CD14-positive monocyte (primary cell): ENCODE measurements around the gene MKKS. TPM values are rescaled to one million over a fixed set of nuclear protein-coding genes. Genes with fewer than 3 reads are reported as not detected.

Experiments
- DNase-seq, 3 donors: peaks; one replicate each; pipeline ENCODE4 v3.0.0-alpha.2; 2011 to 2022
- H2AFZ ChIP-seq: 2 replicates; pipeline ENCODE4 v1.6.0; 2012; ENCODE audit warnings: mild to moderate bottlenecking, low read depth, low read length, inconsistent platforms; ENCODE audit not compliant: insufficient read depth, poor library complexity, severe bottlenecking
- H3K27ac ChIP-seq, 2 donors: 1 replicate in 1 of 2; 2 replicates in 1 of 2; pipeline ENCODE4 v1.5.1; 2012 to 2013; ENCODE audit warnings: low read length in 2 of 2, control low read depth in 1 of 2, inconsistent platforms in 1 of 2, low read depth in 1 of 2, mild to moderate bottlenecking in 1 of 2
- H3K27me3 ChIP-seq, 2 donors: one replicate each; pipeline versions ENCODE4 v1.6.0 to v1.6.1; 2011 to 2013; ENCODE audit warnings: low read length in 2 of 2; ENCODE audit not compliant: control insufficient read depth in 2 of 2, insufficient read depth in 2 of 2
- H3K36me3 ChIP-seq, 2 donors: replicated peaks in 1 of 2; 1 replicate in 1 of 2; 2 replicates in 1 of 2; pipeline versions ENCODE4 v1.5.1 to v1.6.1; 2012 to 2013; ENCODE audit warnings: low read length in 2 of 2, control low read depth in 1 of 2, inconsistent platforms in 1 of 2, mild to moderate bottlenecking in 1 of 2; ENCODE audit not compliant: insufficient read depth in 2 of 2, control insufficient read depth in 1 of 2
- H3K4me1 ChIP-seq, 2 donors: 1 replicate in 1 of 2; 2 replicates in 1 of 2; pipeline versions ENCODE4 v1.5.1 to v1.6.1; 2012 to 2013; ENCODE audit warnings: low read length in 2 of 2, control low read depth in 1 of 2, inconsistent platforms in 1 of 2, mild to moderate bottlenecking in 1 of 2, moderate library complexity in 1 of 2; ENCODE audit not compliant: insufficient read depth in 2 of 2, control insufficient read depth in 1 of 2
- H3K4me2 ChIP-seq: replicated peaks from 2 replicates; pipeline ENCODE3; 2012; ENCODE audit warnings: low read length, moderate library complexity, mild to moderate bottlenecking; ENCODE audit not compliant: poor library complexity, severe bottlenecking; ENCODE audit errors: extremely low read depth
- H3K4me3 ChIP-seq, 3 experiments: fragments of 200-600 bp in 1 of 3; sonication (generic) in 1 of 3; replicated peaks in 1 of 3; 1 replicate in 2 of 3; 2 replicates in 1 of 3; pipeline ENCODE4 v1.5.1; 2011 to 2013; ENCODE audit warnings: low read length in 3 of 3, mild to moderate bottlenecking in 3 of 3, control low read depth in 2 of 3, low read depth in 2 of 3, inconsistent platforms in 1 of 3, moderate library complexity in 1 of 3
- H3K79me2 ChIP-seq: 2 replicates; pipeline ENCODE4 v1.6.0; 2012; ENCODE audit warnings: mild to moderate bottlenecking, control low read depth, inconsistent platforms, low read length, moderate library complexity; ENCODE audit not compliant: insufficient read depth
- H3K9ac ChIP-seq: 2 replicates; pipeline ENCODE4 v1.6.0; 2017; ENCODE audit warnings: low read length, mild to moderate bottlenecking; ENCODE audit not compliant: insufficient read depth, poor library complexity, severe bottlenecking
- H3K9me3 ChIP-seq, 2 donors: replicated peaks in 1 of 2; 1 replicate in 1 of 2; 2 replicates in 1 of 2; pipeline versions ENCODE4 v1.5.1 to v1.6.1; 2012 to 2013; ENCODE audit warnings: low read length in 2 of 2, control low read depth in 1 of 2; ENCODE audit not compliant: control insufficient read depth in 1 of 2, insufficient read depth in 1 of 2
- H4K20me1 ChIP-seq: 2 replicates; pipeline ENCODE4 v1.6.0; 2012; ENCODE audit warnings: mild to moderate bottlenecking, low read length, control low read depth, moderate library complexity; ENCODE audit not compliant: insufficient read depth
- H3K27ac Mint-ChIP-seq, 7 donors: one replicate each; pipeline ENCODE4 v1.8.0; 2020; ENCODE audit warnings: mild to moderate bottlenecking in 7 of 7, mixed read lengths in 7 of 7, moderate library complexity in 6 of 7, inconsistent platforms in 2 of 7
- H3K27me3 Mint-ChIP-seq, 3 donors: one replicate each; pipeline ENCODE4 v1.8.0; 2021 to 2022; ENCODE audit warnings: low read depth in 3 of 3, mild to moderate bottlenecking in 3 of 3, mixed read lengths in 3 of 3, moderate library complexity in 3 of 3, inconsistent platforms in 1 of 3
- H3K36me3 Mint-ChIP-seq, 2 donors: one replicate each; pipeline ENCODE4 v1.8.0; 2020; ENCODE audit warnings: mixed read lengths in 2 of 2, inconsistent platforms in 1 of 2, mild to moderate bottlenecking in 1 of 2
- H3K4me1 Mint-ChIP-seq: one replicate; pipeline ENCODE4 v1.8.0; 2020; ENCODE audit warnings: mild to moderate bottlenecking, mixed read lengths
- H3K4me3 Mint-ChIP-seq, 2 donors: one replicate each; pipeline ENCODE4 v1.8.0; 2020; ENCODE audit warnings: mild to moderate bottlenecking in 2 of 2, mixed read lengths in 2 of 2, moderate library complexity in 1 of 2
- H3K9me3 Mint-ChIP-seq, 7 donors: one replicate each; pipeline ENCODE4 v1.8.0; 2020 to 2022; ENCODE audit warnings: mixed read lengths in 7 of 7, mild to moderate bottlenecking in 6 of 7, moderate library complexity in 6 of 7, inconsistent platforms in 2 of 7
- WGBS: methylation state at CpG from one replicate; pipeline ENCODE4 v1.1.5; 2013; ENCODE audit warnings: missing lambda C conversion rate; ENCODE audit not compliant: insufficient coverage; 5-methylcytosine and 5-hydroxymethylcytosine counted together
- intact Hi-C, 2 donors: fragments of 100-400 bp; cut with micrococcal nuclease; formaldehyde crosslinking; loops; one replicate each; pipeline versions ENCODE4 v1.15.0 to v1.15.1; 2023
- polyA plus RNA-seq, 3 donors: library from polyadenylated mRNA; depleted of rRNA in 1 of 3; unstranded in 2 of 3; stranded (reverse) in 1 of 3; fragments of 300-500 nt in 2 of 3; fragments of >200 nt in 1 of 3; fragmentation: Illumina TruSeq in 2 of 3; gene quantifications; 1 replicate in 2 of 3; 2 replicates in 1 of 3; pipeline ENCODE4 v1.2.3, GENCODE V29; 2012 to 2021
- TF ChIP-seq, protein P1 (sequence below): fragments of 200-600 bp; IDR thresholded peaks from one replicate; pipeline ENCODE4 v1.8.0; 2022; ENCODE audit warnings: antibody characterized with exemption, mild to moderate bottlenecking

Gene MKKS
- polyA plus RNA-seq, 3 donors: 4.8 to 34.6 (median 31.8) TPM

- intact Hi-C loops: no loop called here
These were observed 74.4 kb downstream of the MKKS start for GRCh38 chr20:10359621-10360040.

DNA sequence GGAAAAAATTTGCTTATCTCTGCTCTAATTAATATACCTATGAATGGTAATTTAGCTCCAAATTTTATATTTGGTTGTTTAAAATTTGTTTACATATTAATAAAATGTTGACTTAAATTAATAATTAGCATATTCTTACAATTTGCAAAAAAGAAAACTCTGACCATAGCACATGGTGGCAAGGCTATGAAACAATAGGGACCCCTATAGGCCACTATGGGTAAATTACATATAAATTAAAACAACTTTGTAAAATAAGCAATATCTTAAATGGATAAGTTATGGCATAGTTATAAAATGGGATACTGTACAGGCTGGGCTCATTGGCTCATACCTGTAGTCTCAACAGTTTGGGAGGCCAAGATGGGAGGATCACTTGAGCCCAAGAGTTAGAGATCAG, 76.0 kb downstream of the MKKS start:
- Mint-ChIP-seq H3K4me1 (no peaks in the 10 kb centered on the region), H3K4me3 (no peak overlapping the region), H3K36me3 (no peaks in the 10 kb centered on the region), H3K9me3 (peaks cover 4 to 13% (median 7%) of the 10 kb centered on the region in 7 donors), H3K27ac (no peak overlapping the region), H3K27me3 (peaks cover 0 to 2% (median 0%) of the 10 kb centered on the region in 3 donors)
- Histone ChIP-seq H3K4me1 (no peaks in the 10 kb centered on the region), H3K27ac (no peak overlapping the region), H3K9ac (no peak overlapping the region), H3K27me3 (no peaks in the 10 kb centered on the region), H3K36me3 (no peaks in the 10 kb centered on the region), H3K4me3 (no peak overlapping the region), H3K9me3 (peaks cover 4 to 5% of the 10 kb centered on the region in 2 donors), H3K4me2 (no peak overlapping the region), H4K20me1 (no peaks in the 10 kb centered on the region), H3K79me2 (no peaks in the 10 kb centered on the region), H2AFZ (no peak overlapping the region)
- TF ChIP-seq, protein P1, sequence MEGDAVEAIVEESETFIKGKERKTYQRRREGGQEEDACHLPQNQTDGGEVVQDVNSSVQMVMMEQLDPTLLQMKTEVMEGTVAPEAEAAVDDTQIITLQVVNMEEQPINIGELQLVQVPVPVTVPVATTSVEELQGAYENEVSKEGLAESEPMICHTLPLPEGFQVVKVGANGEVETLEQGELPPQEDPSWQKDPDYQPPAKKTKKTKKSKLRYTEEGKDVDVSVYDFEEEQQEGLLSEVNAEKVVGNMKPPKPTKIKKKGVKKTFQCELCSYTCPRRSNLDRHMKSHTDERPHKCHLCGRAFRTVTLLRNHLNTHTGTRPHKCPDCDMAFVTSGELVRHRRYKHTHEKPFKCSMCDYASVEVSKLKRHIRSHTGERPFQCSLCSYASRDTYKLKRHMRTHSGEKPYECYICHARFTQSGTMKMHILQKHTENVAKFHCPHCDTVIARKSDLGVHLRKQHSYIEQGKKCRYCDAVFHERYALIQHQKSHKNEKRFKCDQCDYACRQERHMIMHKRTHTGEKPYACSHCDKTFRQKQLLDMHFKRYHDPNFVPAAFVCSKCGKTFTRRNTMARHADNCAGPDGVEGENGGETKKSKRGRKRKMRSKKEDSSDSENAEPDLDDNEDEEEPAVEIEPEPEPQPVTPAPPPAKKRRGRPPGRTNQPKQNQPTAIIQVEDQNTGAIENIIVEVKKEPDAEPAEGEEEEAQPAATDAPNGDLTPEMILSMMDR: peak; percentile 32
- no peak for DNase-seq
- intact Hi-C loops: no loop called here

More at GRCh38 chr20:10359621-10360040, 74.4 kb downstream of the MKKS start:
- no peak overlapping the region for H3K27ac ChIP-seq
- H3K4me1 ChIP-seq: no peaks in the 10 kb centered on the region
- H4K20me1 ChIP-seq: no peaks in the 10 kb centered on the region
- no peak overlapping the region for H3K9ac ChIP-seq
- TF ChIP-seq, protein P1: no peak
- H2AFZ ChIP-seq: no peak overlapping the region
- H3K4me2 ChIP-seq: no peak overlapping the region
- WGBS: no CpG with 5 or more reads among the region's 2 CpGs
- no peak for DNase-seq
- Mint-ChIP-seq H3K9me3 (peaks cover 4 to 13% (median 8%) of the 10 kb centered on the region in 7 donors), H3K4me1 (no peaks in the 10 kb centered on the region), H3K27ac (no peak overlapping the region), H3K4me3 (no peak overlapping the region), H3K36me3 (no peaks in the 10 kb centered on the region), H3K27me3 (peaks cover 0 to 2% (median 0%) of the 10 kb centered on the region in 3 donors)
- H3K4me3 ChIP-seq: no peak overlapping the region
- H3K9me3 ChIP-seq: peaks cover 4 to 5% of the 10 kb centered on the region in 2 donors
- H3K79me2 ChIP-seq: no peaks in the 10 kb centered on the region
- no peaks in the 10 kb centered on the region for H3K27me3 ChIP-seq
- no peaks in the 10 kb centered on the region for H3K36me3 ChIP-seq
